Lower leg skin (tissue), 3 donors: ENCODE data around the gene KLK6.

Experiments used
- CTCF ChIP-seq, 3 donors: fragments of 450-650 bp; IDR thresholded peaks; one replicate each; pipeline ENCODE4 v1.5.1; 2016; ENCODE audit warnings: antibody characterized with exemption in 3 of 3, mild to moderate bottlenecking in 3 of 3, moderate library complexity in 2 of 3
- POLR2A ChIP-seq, 2 donors: fragments of 450-650 bp; IDR thresholded peaks; one replicate each; pipeline ENCODE4 v1.6.1; 2016 to 2017; ENCODE audit warnings: antibody characterized with exemption in 2 of 2, mild to moderate bottlenecking in 1 of 2, moderate library complexity in 1 of 2

- TF ChIP-seq CTCF (IDR thresholded peaks at IDR 0.05) (no peak), POLR2A (IDR thresholded peaks at IDR 0.05) (no peak)
Observed at GRCh38 chr19:50910722-50911121, 58.7 kb downstream of the KLK6 start.
